ENCODE results near the gene ACP7. TPM values are rescaled to one million over a fixed set of nuclear protein-coding genes. Genes with fewer than 3 reads are reported as not detected.

Gene ACP7
- total RNA-seq, 1 donor, result not detected

GRCh38 chr19:39122934-39123731 is 39.0 kb downstream of the ACP7 start:
- TF ChIP-seq, protein P1, sequence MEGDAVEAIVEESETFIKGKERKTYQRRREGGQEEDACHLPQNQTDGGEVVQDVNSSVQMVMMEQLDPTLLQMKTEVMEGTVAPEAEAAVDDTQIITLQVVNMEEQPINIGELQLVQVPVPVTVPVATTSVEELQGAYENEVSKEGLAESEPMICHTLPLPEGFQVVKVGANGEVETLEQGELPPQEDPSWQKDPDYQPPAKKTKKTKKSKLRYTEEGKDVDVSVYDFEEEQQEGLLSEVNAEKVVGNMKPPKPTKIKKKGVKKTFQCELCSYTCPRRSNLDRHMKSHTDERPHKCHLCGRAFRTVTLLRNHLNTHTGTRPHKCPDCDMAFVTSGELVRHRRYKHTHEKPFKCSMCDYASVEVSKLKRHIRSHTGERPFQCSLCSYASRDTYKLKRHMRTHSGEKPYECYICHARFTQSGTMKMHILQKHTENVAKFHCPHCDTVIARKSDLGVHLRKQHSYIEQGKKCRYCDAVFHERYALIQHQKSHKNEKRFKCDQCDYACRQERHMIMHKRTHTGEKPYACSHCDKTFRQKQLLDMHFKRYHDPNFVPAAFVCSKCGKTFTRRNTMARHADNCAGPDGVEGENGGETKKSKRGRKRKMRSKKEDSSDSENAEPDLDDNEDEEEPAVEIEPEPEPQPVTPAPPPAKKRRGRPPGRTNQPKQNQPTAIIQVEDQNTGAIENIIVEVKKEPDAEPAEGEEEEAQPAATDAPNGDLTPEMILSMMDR (IDR thresholded peaks at IDR 0.05; ENCODE audit: insufficient read depth, low read depth, low read length), result no peak
- no peak overlapping the region for H3K4me3 ChIP-seq (ENCODE audit: low read depth, low read length)
- no peak for DNase-seq (ENCODE audit: low read depth)

- TF ChIP-seq, protein P1 (IDR thresholded peaks at IDR 0.05; ENCODE audit: insufficient read depth, low read depth, low read length), result no peak
- DNase-seq (ENCODE audit: low read depth), result no peak
- no peak overlapping the region for H3K4me3 ChIP-seq (ENCODE audit: low read depth, low read length)
Measured at GRCh38 chr19:39124136-39124764, 40.1 kb downstream of the ACP7 start.

DNA sequence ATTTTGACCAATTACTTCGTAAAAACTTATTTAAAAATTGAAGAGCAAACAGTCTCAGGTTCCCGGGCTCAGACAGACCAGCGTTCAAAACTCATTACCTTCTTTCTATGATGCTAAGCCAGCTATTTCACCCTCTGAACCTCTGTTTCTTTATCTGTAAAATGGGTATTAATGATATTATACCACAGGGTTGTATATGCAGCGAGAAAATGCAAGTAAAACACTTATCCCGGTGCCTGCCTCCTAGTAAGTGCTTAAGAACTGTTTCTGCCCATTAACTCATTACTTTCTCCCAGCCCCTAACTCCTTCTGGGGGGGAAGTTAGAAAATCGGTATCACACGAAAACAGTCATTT is 41.0 kb downstream of the ACP7 start:
- peak overlapping the region; percentile 89 for H3K4me3 ChIP-seq (ENCODE audit: low read depth, low read length)
- DNase-seq (ENCODE audit: low read depth), result no peak
- TF ChIP-seq, protein P1 (IDR thresholded peaks at IDR 0.05; ENCODE audit: insufficient read depth, low read depth, low read length), result no peak

DNA sequence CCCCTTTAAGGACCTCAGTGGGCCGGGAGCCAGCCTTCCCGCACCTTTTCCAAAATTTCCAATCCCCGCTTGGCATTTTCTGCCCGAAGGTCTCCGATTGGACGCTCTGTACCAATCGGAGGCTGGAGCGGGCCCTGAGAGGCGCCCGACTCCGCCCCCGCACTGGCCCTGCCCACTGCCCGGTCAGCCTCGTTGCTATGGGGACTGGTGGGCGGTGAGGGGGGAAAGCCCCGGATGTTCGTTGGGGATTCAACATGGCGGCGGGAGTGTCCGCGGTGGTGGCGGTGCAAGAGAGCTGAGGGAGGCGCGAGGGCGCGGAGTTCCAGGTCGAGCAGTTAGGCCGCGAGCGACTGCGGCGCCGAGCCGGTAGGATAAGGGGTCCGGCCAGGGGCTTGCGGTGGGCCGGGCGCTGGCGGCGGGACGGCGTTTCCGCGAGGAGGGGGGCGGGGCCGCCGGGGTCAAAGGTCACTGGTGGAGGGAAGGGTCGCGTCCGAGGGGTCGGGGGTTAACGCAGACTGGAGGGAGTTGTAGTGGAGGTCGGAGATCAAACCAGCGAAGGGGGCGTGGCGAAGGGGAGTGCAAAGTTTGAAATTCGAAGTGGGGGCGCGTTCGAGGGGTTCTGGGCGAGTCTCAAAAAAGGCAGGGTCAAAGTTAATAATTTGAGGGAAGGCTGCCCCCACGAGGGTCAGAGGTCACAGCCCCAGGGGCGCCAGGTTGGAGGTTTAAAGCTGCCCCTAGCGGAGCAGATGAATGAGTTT is 41.6 kb downstream of the ACP7 start, which contains the start of gene PAK4:
PAK4 (plus strand) TSS at position 233 of the 758 bp plus-strand sequence. CDS start 43,768 bp downstream, outside the sequence.
- TF ChIP-seq, protein P1 (IDR thresholded peaks at IDR 0.05; ENCODE audit: insufficient read depth, low read depth, low read length), result no peak
- peak; percentile 97 for DNase-seq (ENCODE audit: low read depth)
- peak within 1 kb of the TSS; percentile 89 for H3K4me3 ChIP-seq (ENCODE audit: low read depth, low read length)

GRCh38 chr19:39126312-39127187 is 42.4 kb downstream of the ACP7 start:
- peak; percentile 49 for DNase-seq (ENCODE audit: low read depth)
- peak overlapping the region; percentile 89 for H3K4me3 ChIP-seq (ENCODE audit: low read depth, low read length)
- TF ChIP-seq, protein P1 (IDR thresholded peaks at IDR 0.05; ENCODE audit: insufficient read depth, low read depth, low read length), result no peak

Data from fibroblast of villous mesenchyme (primary cell).